Mucosa of gallbladder (tissue), 1 donor: ENCODE measurements around the gene PTPN11. TPM values are rescaled to one million over a fixed set of nuclear protein-coding genes. Genes with fewer than 3 reads are reported as not detected.
"Not testable (repeated sequence)": the region's sequence is repeated elsewhere in the genome, so short reads cannot be mapped to it uniquely, and the experiment has no call there.

Experiments
- DNase-seq: peaks from one replicate; pipeline ENCODE4 v3.0.0-alpha.2; 2020; ENCODE audit warnings: low spot score
- total RNA-seq: library from RNA; stranded (reverse); gene quantifications from one replicate; pipeline ENCODE4 v1.2.1, GENCODE V29; 2021
- donor health status: DM: no; HTN: no; CAD: no.

Gene PTPN11
- total RNA-seq, 1 donor from 2014 or later: 96.8 TPM

DNA sequence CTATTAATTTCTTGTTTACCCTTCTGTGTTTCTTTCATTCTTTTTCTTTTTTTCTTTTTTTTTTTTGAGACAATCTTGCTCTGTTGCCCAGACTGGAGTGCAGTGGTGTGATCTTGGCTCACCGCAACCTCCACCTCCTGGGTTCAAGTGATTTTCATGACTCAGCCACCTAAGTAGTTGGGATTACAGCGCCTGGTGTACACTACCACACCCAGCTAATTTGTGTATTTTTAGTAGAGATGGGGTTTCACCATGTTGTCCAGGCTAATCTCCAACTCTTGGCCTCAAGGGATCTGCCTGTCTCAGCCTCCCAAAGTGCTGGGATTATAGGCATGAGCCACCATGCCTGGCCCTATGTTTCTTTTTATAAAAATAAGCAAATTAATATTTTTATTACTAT, 29.4 kb downstream of the PTPN11 start:
- DNase-seq: not testable (repeated sequence)

DNA sequence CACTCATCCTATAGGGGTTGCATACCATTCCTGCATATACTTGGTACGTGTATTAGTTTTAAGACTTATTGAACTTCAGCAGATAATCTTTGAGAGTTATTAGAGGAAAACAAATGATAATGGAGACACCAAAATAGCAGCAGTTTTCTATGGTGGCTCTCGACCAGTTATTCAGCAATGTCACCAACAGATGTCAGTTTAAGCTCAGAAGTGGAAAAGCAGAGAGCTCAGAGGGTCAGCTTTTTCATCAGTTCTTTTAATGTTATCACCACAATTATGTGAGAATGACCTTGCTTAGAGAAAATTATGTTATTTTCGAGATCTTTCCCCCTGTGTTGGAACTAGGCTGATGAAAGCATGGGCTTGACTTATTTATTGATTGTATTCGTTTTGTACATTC, 32.0 kb downstream of the PTPN11 start:
- DNase-seq: no peak

DNA sequence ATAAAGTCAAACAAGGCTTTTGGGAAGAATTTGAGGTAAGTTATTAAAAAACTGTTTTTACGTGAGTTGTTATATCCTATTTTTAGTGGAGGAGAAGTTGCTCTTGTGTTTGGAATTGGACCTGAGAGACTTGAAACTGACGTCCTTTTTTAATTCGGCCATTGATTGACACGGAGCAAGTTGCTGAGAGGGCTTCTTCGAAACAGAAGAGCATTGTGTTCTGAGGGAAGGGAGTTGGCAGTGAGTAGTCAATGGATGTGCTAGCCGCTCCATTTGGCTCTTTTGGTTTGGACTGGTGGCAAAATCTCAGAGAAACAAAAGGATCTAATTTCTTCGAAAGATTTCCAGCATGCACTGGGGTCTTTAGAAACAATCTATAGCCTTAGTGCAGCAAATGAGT, 37.3 kb downstream of the PTPN11 start:
- DNase-seq: no peak

DNA sequence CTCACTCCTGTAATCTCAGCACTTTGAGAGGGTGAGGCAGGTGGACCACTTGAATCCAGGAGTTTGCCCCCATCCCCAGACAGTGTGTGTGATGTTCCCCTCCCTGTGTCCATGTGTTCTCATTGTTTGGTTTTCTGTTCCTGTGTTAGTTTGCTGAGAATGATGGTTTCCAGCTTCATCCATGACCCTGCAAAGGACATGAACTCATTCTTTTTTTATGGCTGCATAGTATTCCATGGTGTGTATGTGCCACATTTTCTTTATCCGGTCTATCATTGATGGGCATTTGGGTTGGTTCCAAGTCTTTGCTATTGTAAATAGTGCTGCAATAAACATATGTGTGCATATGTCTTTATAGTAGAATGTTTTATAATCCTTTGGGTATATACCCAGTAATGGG, 38.4 kb downstream of the PTPN11 start:
- not testable (repeated sequence) for DNase-seq

DNA sequence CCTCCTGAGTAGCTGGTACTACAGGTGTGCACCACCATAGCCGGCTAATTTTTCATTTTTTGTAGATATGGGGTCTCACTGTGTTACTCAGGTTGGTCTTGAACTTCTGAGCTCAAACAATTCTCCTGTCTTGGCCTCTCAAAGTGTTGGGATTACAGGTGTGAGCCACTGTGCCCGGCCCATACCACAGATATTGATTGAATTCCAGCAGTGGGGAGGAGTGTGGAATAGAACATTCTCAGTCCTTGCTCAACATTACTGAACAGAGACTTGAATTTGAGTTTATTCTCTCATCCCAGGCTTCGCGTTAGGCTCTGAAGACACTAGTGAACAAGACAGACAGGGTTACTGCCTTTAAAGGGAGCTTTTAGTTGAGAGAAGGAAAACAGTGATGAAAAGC, 39.6 kb downstream of the PTPN11 start:
- DNase-seq: no peak

- no peak for DNase-seq
These were observed 40.0 kb downstream of the PTPN11 start for GRCh38 chr12:112458751-112459150.

DNA sequence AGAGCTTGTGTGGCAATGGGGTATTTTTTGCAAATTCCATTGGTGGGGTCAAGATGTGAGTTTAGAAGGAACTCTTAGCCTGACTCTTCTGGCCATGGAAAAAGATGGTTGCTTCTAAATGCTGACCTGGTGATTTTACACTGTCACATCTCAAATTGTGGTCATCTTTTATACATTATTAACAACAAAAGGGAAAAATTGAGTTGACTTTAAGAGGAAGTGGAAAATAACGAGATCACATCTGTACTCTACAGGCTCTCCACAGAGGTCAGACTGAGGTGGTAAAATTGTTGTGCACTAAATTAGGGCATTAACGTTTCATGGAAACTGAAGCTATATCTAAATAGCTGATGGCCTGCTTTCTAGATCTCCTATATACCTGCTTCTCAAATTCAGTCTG, 44.7 kb downstream of the PTPN11 start:
- DNase-seq: no peak

GRCh38 chr12:112464605-112465004, 45.9 kb downstream of the PTPN11 start:
- DNase-seq: no peak

DNA sequence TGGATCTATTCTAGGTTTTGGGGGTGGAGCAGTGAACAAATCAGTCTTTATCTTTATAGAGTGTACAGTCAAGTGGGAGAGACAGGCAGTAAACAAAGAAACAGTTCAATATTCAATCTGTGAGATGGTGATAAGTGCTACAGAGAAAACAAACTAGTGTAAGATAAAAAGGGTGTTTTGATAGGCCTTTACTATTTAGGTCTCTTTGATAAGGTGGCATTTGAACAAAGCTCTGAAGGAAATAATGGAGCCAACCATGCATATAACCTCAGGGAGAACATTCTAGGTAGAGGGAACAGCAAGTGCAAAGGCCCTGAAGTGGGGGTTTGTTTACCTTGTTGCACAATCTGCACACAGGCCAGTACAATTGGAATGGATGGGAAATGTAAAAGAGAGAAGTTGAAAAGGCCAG, 47.3 kb downstream of the PTPN11 start:
- DNase-seq: no peak

DNA sequence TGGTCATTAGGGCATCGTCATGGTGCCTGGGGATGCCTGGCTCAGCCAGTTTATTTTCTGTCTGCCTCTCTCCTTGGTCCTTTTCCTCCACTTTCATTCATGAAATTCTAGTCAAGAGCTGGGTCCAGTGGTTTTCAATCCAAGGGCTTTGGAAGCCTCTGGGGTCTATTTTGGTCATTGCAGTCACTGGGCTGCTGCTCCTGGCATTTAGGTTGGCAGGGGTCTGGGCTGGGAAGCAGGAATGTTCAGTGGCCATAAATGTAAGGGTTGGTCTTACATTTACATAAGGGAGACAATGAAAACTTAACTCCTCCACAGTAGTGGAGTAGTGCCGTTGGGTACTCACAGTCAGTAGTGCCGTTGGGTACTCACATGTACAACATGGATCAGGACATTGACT, 48.1 kb downstream of the PTPN11 start:
- no peak for DNase-seq

DNA sequence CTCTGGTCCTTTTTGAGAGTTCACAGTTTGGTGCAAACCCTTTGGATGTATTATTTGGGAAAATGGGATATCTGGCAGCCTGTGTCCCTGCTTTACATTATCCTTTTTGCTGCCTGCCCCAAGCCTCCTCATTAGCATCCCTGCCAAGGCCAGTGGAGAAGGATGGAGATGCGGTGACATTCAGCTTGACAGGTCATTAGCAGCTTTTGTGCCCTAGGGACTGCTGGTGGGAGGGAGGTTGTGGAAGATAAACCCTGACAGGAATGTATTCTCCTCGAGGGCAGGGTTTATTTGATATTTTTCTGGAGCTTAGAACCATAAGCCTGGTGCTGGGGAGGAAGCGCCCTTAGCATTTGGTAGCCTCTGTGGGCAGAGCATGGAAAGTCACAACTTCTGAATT, 49.3 kb downstream of the PTPN11 start:
- DNase-seq: no peak

DNA sequence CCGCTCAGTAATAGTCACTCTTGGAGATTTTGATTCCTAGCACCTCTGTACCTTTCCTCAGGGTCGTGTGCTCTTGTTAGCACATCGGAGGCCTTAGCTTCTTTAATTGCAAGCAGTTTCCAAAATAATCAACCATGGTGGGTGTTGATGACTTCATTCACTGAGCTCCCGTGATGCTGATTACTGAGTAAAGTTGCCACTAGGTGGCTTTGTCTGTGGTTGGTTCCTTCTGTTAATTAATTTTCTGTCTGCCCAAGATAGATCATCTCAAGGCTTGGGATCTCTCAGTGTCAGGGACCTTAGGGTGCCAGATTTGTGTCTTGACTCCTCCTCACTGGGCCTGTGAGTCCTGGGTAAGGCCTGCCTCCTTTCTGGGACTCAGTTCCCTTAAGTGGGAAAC, 54.3 kb downstream of the PTPN11 start:
- no peak for DNase-seq

- DNase-seq: no peak
These were observed 60.7 kb downstream of the PTPN11 start for GRCh38 chr12:112479413-112479812.

DNA sequence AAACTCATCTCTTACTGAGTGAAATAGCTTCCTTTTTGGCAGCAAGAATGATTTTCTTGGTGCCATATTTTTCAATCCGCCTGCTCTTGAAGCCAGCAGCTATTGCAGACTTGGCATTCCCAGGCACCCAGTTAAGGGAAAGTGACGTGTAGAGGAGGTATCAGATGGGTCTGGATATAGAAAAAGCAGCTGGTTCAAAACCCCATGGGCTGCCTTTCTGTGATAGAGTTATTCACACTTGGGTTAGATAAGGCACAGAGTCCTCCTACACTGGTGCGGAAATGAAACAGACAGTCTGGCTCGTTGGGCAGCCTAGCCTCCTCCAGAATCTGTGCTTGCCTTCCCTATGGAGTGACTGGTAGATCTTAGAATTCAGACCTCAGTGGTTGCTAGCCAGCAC, 62.2 kb downstream of the PTPN11 start:
- no peak for DNase-seq

DNA sequence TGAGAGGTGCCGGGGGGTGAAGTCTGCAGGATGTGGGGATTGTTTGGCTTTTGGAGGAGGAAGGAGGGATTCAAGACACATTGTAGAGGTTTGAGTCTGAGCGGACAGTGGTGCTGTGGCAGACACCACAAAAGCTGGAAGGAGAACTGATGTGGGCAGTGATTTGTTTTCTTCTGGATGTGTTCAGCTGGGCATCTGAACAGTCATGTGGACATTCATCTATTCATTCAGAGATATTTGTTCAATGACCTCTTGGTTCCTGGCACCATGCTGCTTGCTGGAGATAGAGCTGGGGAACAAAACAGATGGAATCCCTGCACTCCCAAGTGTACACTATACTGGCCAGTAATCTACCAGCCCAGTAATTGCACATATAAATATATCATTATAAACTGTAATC, 64.0 kb downstream of the PTPN11 start:
- no peak for DNase-seq

- DNase-seq: no peak
These were observed 67.6 kb downstream of the PTPN11 start for GRCh38 chr12:112486361-112486760.

- DNase-seq: no peak
These were observed 69.6 kb downstream of the PTPN11 start for GRCh38 chr12:112488257-112488876.

DNA sequence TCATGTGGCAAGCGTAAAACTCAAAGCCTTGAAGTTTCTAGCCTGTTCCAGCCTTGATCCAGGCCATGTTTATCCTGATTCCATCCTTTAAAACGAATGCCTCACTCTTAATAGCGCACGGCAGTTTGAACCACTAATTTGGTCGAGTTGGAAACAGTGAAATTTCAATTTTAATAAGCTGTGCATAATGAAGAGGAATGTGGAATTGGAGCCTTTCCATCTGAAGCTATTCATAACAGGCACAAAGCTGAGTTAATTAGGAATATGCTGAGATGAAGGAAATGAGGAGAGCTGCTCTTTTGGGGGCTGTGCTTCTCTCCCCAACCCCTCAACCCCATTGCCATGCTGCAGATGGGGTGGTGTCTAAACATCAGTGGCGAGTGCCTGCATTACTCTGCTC, 70.7 kb downstream of the PTPN11 start:
- no peak for DNase-seq

- DNase-seq: no peak
These were observed 77.7 kb downstream of the PTPN11 start for GRCh38 chr12:112496496-112496895.

DNA sequence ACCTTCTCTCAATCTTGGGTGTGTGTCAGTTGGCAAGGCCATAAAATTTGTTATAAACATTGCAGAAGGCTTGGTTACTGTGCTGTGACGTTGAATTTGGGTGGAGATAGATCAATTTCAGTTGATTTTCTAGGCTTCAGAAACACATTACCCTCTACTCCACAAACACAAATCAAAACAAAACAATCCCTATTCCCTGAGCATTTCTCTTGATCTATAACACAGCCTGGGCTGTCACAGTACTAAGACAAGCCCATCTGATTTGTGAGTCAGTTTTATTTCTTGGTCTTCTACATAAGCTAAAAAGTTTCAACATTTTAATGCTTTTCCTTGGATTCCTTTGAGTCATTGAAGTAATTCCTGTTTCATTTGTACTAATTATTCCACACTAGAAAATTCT, 79.8 kb downstream of the PTPN11 start:
- no peak for DNase-seq

- DNase-seq: no peak
These were observed 84.8 kb downstream of the PTPN11 start for GRCh38 chr12:112503512-112503911.

DNA sequence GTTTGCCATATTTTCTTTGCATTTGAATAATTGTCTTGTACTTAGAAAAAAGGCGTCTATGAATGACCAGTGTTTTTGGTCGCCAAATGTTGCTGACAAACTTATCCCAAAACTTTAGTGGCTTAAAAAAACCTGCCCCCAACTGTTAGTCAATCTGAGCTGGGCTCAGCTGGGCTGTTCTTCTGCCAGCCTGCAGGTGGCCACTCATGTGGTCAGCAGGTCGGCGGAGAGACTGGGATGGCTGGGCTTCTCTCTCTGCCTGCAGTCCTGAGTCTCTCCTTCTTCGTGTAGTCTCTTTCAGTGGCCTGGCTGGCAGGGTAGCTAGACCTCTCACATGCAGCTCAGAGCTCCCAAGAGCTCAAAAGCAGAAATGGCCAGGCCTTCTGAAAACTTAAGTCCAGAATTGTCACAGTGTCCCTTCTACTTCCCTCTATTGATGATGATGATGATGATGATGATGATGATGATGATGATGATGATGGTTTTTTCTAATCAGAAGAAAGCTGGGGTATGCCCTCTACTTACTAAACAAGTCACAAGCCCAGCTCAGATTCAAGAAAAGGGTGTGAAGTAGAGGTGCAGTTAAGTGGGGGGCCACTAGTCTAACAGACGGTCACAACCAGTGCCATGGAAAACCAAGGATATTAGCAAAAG, 87.9 kb downstream of the PTPN11 start:
- DNase-seq: no peak

DNA sequence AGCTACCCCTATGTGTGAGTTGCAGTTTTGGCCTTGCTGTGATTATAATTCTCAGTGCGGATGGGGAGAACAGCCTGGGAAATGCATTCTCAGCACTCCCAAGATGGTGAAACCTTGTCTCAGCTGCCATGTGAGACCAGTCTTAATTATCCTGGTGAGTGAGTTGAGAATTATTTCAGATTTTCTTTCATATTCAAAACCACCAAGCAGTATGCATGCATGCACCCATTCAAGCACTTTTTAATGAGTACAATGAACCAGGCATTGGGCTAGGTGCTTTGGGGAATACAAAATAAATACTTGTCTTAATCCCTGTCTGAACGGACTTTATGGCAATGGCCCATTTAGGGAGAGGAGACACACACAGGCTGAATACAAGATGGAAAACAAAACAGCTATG, 94.7 kb downstream of the PTPN11 start:
- no peak for DNase-seq

GRCh38 chr12:112514456-112514855, 95.7 kb downstream of the PTPN11 start:
- no peak for DNase-seq
